GM19193 (cell line): Measurements from ENCODE around the gene LRTM2.

ENCODE experiments used
- POLR2A ChIP-seq: IDR thresholded peaks from 4 replicates; pipeline ENCODE4 v1.6.1; 2011; ENCODE audit not compliant: insufficient read depth, insufficient read length; ENCODE audit errors: extremely low read depth

The LRTM2 gene

DNA sequence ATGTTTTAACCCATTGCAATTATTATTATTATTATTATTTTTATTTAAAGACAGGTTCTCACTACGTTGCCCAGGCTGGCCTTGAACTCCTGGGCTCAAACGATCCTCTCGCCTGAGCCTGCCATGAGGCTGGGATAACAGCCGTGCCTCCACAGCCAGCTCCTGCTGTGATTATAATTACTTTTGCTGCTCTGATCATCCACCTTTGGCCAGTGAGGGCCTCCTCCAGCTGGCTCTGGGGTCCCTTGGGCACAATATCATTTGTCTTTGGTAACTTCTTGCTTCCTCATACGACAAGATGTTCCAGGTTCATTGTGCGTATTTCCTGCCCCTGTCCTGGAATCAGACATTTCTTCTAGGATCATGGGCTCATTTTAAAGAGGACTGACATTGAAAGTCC is 28.4 kb downstream of the LRTM2 start:
- no peak for TF ChIP-seq POLR2A

- TF ChIP-seq POLR2A, result no peak
Observed at GRCh38 chr12:1851151-1851701, 30.9 kb downstream of the LRTM2 start.

DNA sequence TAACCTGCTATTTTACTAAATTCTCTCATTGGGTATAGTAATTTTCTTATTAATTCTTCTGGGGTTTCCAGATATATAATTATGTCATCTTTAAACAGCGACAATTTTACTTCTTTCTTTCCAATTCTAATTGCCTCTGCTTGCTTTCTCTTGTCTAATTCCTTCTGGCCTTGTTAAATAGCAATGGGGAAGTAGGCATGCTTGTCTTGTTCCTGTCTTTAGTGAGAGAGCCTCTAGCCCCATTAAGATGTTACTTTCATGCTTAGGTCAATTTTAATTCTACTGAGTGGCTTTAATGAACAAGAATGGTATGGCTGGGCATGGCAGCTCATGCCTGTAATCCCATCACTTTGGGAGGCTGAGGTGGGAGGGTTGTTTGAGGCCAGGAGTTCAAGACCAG is 31.7 kb downstream of the LRTM2 start:
- no peak for TF ChIP-seq POLR2A

DNA sequence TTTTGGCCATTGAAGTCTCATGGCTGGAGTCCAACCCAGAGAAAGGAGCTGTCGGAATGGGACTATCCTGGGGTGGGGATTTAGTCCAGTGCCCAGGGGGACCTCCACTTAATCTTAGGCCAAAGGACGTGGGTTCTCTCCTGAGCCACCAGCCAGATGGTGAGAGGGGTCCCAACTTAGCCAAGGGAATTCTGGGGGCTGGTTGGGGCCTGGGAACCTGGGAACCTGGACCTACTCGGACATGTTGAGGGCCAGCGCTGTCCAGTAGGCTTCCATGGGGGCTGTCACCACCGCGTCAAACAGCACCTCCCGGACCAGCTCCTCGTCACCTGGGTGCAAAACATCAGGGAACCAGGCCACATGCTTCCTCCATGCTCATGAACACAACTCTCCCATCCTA is 33.4 kb downstream of the LRTM2 start:
- no peak for TF ChIP-seq POLR2A

DNA sequence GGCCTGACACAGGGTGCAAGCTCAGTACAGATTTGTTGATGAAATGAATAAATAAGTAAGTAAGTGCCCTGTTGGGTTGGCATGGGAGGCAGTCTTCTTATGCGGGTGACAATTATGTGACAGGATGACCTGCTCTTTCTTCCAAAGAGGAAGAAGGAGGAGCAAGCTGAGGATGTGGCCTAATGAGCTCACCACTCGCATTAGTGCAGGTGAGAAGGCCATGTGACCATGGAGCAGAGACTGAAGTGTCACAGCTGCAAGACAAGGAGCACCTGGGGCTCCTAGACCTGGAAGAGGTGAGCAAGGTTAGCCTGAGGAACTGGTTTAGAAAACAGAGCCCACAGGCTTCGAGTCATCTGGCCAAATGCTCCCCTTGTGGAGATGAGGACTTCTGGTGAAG is 34.9 kb downstream of the LRTM2 start:
- TF ChIP-seq POLR2A, result no peak

DNA sequence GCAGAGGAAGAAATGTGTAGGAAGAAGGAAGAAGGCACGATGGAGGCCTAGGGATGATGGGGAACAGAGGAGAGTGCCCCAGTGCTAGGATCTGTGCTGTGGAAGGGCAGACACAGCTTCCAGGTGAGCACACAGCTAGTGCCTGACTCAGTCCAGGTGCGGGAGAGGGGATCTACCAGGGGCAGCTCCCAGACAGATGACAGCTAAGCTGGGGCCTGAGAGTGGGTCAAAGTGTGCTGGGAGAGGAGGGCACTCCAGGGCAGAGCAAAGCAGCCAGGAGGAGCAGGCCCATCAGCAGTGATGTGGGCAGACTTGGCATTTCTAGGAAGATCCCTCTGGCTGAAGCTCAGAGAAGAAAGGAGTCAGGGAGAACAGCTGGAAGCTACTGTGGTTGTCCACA is 36.7 kb downstream of the LRTM2 start:
- TF ChIP-seq POLR2A, result no peak

- TF ChIP-seq POLR2A, result no peak
Observed at GRCh38 chr12:1857821-1858220, 37.5 kb downstream of the LRTM2 start.

DNA sequence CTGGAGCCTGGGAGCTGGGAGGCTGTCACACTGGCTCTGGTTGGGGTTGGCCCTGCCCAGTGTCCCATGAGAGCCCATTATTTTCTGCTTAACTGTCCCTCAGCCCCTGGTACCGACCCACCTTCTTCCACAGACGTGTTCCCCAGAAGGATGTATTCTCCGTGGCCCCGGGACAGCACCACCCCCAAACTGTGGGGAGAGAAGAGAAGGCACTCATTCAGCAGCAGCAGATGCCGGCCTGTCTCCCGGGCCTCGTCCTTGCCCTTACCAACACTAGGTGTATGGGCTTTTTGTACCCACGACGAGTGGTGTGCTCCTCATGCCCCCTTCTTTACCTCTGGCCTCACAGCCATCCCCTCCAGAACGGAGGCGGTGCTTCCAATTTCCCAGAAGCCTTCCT is 38.1 kb downstream of the LRTM2 start:
- TF ChIP-seq POLR2A, result no peak

GRCh38 chr12:1859643-1860042 is 39.3 kb downstream of the LRTM2 start:
- TF ChIP-seq POLR2A, result no peak

DNA sequence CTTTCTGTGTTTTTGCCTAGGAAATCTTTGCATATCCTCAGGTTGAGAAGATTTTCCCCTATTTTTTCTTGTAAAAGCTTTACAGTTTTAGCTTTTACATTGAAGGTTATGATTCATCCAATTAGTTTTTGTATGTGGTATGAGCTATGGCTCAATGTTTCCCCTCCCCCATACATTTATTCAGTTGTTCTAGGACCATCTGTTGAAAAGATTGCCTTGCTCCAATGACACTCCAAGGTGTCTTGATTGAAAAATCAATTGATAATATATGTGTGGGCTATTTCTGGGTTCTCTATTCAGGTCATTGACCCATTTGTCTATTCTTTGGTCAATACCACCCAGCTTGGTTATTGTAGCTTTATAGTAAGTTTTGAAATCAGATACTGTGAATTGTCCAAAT is 42.6 kb downstream of the LRTM2 start:
- TF ChIP-seq POLR2A, result no peak

- TF ChIP-seq POLR2A, result no peak
Observed at GRCh38 chr12:1863823-1864222, 43.5 kb downstream of the LRTM2 start.

DNA sequence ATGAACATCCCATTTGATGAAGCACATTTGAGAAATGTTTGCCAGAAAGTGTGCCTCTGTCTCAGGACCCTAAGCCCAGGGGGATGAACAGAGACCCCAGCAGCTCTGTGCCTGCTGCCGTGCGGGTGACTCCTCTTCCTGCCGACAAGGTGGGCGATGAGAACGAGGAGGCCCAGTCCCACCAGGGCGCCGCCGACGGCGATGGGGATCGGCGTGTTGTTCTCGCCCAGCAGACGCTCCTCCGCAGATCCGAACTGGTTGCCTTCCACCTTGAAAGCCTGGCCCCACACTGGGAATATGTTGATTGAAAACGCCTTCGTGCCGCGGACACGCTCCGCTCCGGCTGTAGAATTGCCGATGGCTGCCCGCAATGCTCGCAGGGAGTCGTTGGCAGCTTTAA is 44.1 kb downstream of the LRTM2 start:
- TF ChIP-seq POLR2A, result no peak

DNA sequence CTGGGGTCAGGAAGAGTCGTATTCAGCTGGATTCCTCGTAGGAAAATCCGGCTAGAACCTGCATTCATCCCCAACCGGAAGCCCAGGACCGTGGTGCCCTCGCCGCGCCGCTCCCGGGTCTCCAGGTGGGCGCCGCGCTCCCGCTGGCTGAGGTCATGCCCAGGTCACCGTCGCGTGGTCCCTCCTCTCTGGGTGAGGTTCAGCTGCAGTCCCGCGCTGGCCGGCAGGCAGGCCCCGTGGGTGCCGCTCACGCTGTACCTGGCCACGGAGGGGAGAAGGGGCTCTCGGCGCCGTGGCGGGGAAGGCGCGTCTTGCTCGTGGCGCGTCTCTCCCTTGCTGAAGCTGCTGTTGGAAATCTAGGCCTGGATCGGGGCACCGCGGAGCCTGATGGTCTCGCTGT is 44.5 kb downstream of the LRTM2 start:
- no peak for TF ChIP-seq POLR2A

DNA sequence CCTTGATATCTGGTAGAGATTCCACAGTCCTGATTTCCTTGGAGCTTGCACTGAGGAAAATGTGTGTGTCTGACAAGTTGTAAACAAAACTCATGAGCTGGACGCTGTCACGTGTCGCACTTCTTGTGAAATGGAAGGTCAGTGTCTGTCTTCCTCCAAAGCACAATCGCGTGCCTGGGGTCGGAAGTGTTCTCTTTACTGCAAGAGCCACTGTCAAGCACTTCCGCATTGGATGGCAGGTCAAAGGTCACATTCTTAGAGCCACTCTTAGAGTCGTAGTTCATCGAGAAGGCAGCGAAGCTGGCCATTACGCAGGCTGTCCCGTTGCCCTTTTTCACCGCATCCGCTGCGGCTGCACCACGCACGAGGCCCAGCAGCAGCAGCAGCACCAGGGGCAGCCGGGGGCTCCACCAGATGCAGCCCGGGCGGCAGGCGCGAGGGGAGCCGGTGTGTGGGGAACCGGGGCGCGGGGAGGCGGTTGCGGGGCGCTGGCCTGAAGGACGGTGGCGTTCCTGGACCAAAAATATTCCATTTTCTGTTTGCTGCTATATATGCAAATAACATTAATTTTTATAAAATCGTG is 45.0 kb downstream of the LRTM2 start:
- TF ChIP-seq POLR2A, result no peak

GRCh38 chr12:1869145-1869544 is 48.8 kb downstream of the LRTM2 start:
- no peak for TF ChIP-seq POLR2A

- no peak for TF ChIP-seq POLR2A
Observed at GRCh38 chr12:1870086-1870485, 49.7 kb downstream of the LRTM2 start.
